ENCODE results near the gene RBMS3. TPM values are rescaled to one million over a fixed set of nuclear protein-coding genes. Genes with fewer than 3 reads are reported as not detected.

Gene RBMS3
- total RNA-seq, 4 donors from 2014 or later = 7.3 to 21.8 (median 12.8) TPM

GRCh38 chr3:30020380-30020779, 739.5 kb downstream of the RBMS3 start:
- WGBS, 2 donors = 77% methylated on average over 1 of the region's 1 CpG
- TF ChIP-seq, protein P1, sequence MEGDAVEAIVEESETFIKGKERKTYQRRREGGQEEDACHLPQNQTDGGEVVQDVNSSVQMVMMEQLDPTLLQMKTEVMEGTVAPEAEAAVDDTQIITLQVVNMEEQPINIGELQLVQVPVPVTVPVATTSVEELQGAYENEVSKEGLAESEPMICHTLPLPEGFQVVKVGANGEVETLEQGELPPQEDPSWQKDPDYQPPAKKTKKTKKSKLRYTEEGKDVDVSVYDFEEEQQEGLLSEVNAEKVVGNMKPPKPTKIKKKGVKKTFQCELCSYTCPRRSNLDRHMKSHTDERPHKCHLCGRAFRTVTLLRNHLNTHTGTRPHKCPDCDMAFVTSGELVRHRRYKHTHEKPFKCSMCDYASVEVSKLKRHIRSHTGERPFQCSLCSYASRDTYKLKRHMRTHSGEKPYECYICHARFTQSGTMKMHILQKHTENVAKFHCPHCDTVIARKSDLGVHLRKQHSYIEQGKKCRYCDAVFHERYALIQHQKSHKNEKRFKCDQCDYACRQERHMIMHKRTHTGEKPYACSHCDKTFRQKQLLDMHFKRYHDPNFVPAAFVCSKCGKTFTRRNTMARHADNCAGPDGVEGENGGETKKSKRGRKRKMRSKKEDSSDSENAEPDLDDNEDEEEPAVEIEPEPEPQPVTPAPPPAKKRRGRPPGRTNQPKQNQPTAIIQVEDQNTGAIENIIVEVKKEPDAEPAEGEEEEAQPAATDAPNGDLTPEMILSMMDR (IDR thresholded peaks at IDR 0.05) = no peak
- TF ChIP-seq POLR2A (IDR thresholded peaks at IDR 0.05) = no peak
- intact Hi-C loops (cut with DNase I; ENCODE audit: low total_unique reads) = no loop called here
- DNase-seq (ENCODE audit: low spot score in 2 of 2) = no peak
- H3K4me3 ChIP-seq (ENCODE audit: low read depth, poor library complexity, severe bottlenecking) = no peak overlapping the region

- no peak overlapping the region for H3K4me3 ChIP-seq (ENCODE audit: low read depth, poor library complexity, severe bottlenecking)
- intact Hi-C loops (cut with DNase I; ENCODE audit: low total_unique reads) = no loop called here
- no peak for DNase-seq (ENCODE audit: low spot score in 2 of 2)
- 48 to 55% methylated on average over 4 of the region's 4 CpGs for WGBS, 2 donors
- TF ChIP-seq, protein P1 (IDR thresholded peaks at IDR 0.05) = no peak
- TF ChIP-seq POLR2A (IDR thresholded peaks at IDR 0.05) = no peak
Measured at GRCh38 chr3:30024466-30024865, 743.6 kb downstream of the RBMS3 start.

DNA sequence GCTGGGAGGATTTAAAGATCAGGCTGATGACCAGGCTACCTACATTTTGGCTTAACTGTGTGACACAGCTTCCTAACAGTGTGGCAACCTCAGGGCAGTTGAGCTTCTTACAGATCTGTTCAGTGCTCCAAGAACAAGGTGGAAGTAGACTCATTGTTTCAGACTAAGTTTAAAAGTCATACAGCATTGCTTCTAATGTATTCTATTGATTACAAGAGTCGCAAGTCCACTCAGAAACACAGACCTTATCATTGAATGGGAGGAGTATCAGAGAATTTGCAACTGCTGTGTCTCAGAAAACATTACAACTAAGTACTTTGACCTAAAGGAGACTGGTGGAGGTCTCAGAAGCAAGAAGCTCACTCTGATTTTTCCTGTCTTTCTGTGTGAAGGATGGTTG, 746.0 kb downstream of the RBMS3 start:
- TF ChIP-seq, protein P1 (IDR thresholded peaks at IDR 0.05) = no peak
- TF ChIP-seq POLR2A (IDR thresholded peaks at IDR 0.05) = no peak
- 50 to 93% methylated on average over 1 of the region's 1 CpG for WGBS, 2 donors
- no peak for DNase-seq (ENCODE audit: low spot score in 2 of 2)
- H3K4me3 ChIP-seq (ENCODE audit: low read depth, poor library complexity, severe bottlenecking) = no peak overlapping the region
- intact Hi-C loops (cut with DNase I; ENCODE audit: low total_unique reads) = no loop called here

DNA sequence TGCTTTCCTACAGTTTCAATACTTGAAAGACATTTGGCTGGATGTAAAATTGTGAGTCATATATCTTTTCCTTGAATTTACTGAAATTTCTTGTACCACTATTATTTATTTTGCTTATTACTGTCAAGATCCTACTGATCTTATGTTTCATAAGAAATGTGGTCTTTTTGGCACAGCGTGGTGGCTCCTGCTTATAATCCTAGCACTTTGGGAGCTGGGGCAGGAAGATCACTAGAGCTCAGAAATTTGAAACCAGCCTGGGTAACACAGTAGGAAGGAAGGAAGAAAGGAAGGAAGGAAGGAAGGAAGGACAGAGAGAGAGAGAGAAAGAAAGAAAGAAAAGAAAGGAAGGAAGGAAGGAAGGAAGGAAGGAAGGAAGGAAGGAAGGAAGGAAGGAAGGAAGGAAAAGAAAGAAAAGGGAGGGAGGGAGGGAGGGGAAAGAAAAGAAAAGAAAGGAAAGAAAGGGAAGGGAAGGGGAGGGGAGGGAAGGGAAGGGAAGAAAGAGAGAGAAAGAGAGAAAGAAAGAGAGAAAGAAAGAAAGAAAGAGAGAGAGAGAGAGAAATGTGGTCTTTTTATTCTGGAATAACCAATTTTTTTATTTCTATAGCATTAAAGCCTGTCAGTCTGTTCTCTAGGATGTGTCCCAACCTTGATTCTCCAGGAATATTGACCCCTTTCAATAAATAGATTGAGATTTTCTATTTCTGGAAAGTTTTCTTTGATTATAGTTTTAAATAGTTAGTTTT, 753.5 kb downstream of the RBMS3 start:
- intact Hi-C loops (cut with DNase I; ENCODE audit: low total_unique reads) = no loop called here

GRCh38 chr3:30035935-30036567, 755.2 kb downstream of the RBMS3 start:
- no peak overlapping the region for H3K4me3 ChIP-seq (ENCODE audit: low read depth, poor library complexity, severe bottlenecking)
- intact Hi-C loops (cut with DNase I; ENCODE audit: low total_unique reads) = no loop called here
- WGBS, 2 donors = 50 to 61% methylated on average over 4 of the region's 4 CpGs
- no peak for DNase-seq (ENCODE audit: low spot score in 2 of 2)
- TF ChIP-seq POLR2A (IDR thresholded peaks at IDR 0.05) = no peak
- TF ChIP-seq, protein P1 (IDR thresholded peaks at IDR 0.05) = no peak

More for the DNA sequence above, 753.5 kb downstream of the RBMS3 start:
- H3K4me3 ChIP-seq (ENCODE audit: low read depth, poor library complexity, severe bottlenecking) = no peak overlapping the region
- WGBS, 2 donors = 67 to 90% methylated on average over 1 of the region's 1 CpG
- TF ChIP-seq POLR2A (IDR thresholded peaks at IDR 0.05) = no peak
- TF ChIP-seq, protein P1 (IDR thresholded peaks at IDR 0.05) = no peak
- DNase-seq (ENCODE audit: low spot score in 2 of 2) = no peak
